HG03135 (cell line): Measurements from ENCODE around the gene NFIL3.
"Not testable (repeated sequence)": the region's sequence is repeated elsewhere in the genome, so short reads cannot be mapped to it uniquely, and the experiment has no call there.

Experiments
- ATAC-seq: cut with Tn5 transposase; IDR thresholded peaks from one replicate; pipeline ENCODE4 v1.9.1; 2021; ENCODE audit warnings: mild to moderate bottlenecking, moderate library complexity; ENCODE audit not compliant: unreplicated experiment

NFIL3 gene

GRCh38 chr9:91398926-91399325 is 24.7 kb downstream of the NFIL3 start:
- ATAC-seq: no peak

- peak; percentile 67 for ATAC-seq
These were observed 27.8 kb downstream of the NFIL3 start for GRCh38 chr9:91395553-91396471.

GRCh38 chr9:91395106-91395552 is 28.5 kb downstream of the NFIL3 start:
- no peak for ATAC-seq

GRCh38 chr9:91393826-91394225 is 29.8 kb downstream of the NFIL3 start:
- ATAC-seq: no peak

DNA sequence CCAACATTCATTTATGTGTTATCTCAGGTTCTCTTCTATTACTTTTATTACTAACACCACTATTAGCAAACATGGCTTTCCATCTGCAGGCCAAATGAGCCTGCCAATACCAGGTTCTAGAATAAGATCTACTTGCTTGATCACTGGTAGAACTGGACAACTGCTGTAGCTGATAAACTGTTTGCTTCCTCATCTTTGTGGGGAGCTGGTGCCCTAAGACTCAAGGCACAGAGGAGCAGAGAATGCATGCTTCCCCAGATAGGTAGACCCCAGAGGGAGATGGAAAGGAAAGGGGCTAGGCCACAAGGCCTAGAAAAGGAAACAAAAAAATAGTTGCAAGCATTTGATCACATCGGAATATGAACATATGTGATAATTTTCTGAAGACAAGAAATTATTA is 31.2 kb downstream of the NFIL3 start:
- ATAC-seq: no peak

- ATAC-seq: no peak
These were observed 31.8 kb downstream of the NFIL3 start for GRCh38 chr9:91391818-91392217.

DNA sequence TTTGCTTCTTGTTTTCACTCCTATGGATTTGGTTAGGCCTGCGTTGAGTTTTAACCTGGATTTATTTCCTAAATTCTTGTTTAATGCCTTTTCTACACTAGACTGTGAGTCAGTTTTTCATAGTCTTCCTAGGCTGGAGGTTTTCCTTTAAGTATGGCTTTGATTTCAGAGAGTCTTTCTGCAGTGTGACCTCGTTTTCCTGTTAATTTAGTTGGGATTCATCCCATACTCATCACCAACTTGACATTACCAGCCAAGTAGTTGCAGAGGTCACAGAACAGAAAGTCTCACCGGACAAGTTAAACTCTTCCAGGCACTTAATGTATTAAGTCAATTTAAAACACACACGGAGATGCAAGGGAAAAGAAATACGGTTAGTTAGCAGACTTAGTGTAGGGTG is 32.2 kb downstream of the NFIL3 start:
- ATAC-seq: no peak

DNA sequence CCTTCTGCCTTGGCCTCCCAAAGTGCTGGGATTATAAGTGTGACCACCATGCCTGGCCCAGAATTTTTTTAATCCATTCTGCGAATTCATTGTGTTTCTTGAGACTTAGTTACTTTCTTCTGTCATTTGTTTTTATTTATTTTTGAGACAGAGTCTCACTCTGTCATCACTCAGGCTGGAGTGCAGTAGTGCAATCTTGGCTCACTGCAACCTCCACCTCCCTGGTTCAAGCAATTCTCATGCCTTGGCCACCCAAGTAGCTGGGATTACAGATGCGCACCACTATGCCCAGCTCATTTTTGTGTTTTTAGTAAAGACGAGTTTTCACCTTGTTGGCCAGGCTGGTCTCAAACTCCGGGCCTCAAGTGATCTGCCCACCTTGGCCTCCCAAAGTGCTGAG is 33.9 kb downstream of the NFIL3 start:
- not testable (repeated sequence) for ATAC-seq

GRCh38 chr9:91386765-91387164 is 36.9 kb downstream of the NFIL3 start:
- ATAC-seq: no peak

GRCh38 chr9:91384954-91385353 is 38.7 kb downstream of the NFIL3 start:
- ATAC-seq: no peak

- ATAC-seq: no peak
These were observed 40.1 kb downstream of the NFIL3 start for GRCh38 chr9:91383577-91383976.

DNA sequence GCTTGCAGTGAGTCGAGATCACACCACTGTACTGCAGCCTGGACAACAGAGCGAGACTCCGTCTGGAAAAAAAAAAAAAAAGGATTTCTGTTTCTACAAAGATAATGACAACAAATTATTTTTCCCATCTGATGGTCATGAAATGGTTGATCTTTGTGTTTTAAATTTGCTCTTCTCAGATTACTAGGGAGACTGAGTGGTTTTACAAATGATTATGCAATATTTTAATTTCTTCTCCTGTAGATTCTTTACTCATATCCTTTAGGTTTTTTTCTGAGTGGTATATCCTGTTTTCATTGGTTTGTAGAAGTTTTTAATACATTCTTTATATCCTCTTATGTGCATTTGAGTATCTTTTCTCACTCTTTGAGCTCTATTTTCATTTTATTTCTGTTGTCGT is 41.3 kb downstream of the NFIL3 start:
- no peak for ATAC-seq

DNA sequence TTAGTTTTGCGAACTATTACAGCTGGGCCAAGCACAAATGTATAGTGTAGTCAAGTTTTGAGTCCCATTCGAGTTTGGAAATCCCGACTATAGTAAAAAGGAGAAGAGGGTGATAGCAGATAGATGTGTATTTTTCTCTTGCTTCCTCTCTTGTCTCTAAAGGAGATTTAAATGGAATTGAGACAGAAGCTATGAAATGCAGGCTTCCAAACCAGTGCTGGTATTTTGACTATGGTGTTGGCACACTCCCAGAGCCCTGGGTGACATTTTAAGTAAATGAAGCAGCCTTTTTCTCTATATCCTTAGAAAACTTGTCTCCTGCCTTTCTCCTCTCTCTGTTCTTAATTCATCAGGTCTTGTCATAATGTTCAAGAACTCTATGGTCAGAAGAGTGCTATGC is 44.2 kb downstream of the NFIL3 start:
- ATAC-seq: no peak

DNA sequence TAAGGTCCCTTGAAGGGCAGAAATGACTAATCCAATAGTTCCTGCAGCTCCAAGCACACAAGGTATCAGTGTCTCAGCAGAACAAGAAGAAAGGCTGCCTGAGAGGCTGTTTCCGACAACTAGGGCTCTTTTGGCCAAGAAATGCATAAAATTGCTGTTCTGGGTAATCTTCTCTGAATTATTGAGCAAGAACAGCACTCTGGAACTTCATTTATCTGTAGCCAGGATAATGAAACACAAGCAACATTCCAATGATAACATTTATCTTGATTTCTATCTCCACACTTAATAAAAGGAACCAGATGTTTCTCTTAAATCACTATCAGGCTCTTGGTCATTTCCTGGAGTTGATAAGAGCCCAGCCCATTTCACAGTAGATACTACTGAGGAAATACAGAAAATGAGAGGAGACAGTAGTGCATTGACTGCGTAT is 44.9 kb downstream of the NFIL3 start:
- no peak for ATAC-seq

- ATAC-seq: not testable (repeated sequence)
These were observed 45.6 kb downstream of the NFIL3 start for GRCh38 chr9:91378054-91378453.

DNA sequence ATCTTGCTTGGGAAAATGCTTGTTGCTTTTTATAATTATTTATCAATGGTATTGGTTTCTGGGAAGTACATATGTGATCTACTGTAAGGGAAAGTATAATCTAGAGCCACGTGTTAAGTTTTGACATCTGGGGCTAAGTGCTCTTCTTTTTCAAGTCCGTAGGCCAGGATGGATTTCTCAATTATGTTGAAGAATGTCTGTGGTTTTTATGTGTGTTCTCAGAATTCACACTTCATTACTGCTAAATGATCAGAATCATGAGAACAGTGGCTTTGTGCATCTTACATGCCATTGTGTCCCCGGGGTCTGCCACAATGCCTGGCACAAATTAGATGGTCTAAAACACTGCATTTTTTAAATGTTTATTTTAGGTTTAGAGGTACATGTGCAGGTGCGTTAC is 47.4 kb downstream of the NFIL3 start:
- no peak for ATAC-seq

DNA sequence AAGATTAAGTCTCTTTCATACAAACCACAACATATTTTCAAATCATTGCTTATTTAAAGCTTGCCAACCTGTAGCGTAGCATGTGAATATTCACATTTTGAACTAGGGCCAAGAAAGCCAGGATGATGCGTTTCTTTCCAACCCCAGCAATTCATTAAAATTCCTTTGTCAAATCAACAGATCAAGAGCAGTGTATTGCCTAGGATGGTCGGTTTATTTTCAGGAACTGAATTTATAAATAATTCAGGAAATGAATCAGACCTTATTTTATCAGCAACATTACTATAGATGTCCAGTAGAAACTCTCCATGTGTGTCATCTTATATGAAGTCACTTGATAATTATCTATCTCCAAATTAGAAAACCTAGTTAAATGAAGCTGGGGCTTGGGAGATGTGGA is 48.7 kb downstream of the NFIL3 start:
- no peak for ATAC-seq

DNA sequence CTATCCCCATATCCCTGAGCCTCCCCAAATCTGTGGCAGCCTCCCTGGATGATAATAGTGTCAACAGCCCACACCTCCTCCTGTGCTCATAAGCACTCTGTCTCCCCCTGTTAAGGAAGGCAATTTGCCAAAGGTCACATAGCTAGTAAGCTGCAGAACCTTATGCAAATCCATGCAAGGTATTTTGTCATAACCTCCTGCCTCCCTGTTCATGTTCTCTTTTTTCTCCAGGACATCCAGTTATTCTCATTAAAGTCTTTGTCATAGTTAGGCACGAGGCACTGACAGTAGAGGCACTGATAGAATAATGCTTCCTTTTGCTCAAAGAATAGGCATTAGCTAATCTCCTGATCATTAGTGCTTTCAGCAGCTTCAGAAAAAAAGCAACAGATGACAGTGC is 51.7 kb downstream of the NFIL3 start:
- no peak for ATAC-seq

DNA sequence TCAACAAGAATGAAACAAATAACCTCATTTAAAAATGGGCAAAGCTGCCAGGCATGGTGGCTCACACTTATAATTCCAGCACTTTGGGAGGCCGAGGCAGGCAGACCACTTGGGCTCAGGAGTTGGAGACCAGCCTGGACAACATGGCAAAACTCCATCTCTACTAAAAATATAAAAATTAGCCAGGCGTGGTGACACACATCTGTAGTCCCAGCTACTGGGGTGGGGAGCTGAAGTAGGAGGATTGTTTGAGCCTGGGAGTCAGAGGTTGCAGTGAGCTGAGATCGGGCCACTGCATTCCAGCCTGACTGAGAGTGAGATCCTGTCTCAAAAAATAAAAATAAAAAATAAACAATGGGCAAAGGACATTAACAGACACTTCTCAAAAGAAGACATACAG is 53.6 kb downstream of the NFIL3 start:
- ATAC-seq: not testable (repeated sequence)

DNA sequence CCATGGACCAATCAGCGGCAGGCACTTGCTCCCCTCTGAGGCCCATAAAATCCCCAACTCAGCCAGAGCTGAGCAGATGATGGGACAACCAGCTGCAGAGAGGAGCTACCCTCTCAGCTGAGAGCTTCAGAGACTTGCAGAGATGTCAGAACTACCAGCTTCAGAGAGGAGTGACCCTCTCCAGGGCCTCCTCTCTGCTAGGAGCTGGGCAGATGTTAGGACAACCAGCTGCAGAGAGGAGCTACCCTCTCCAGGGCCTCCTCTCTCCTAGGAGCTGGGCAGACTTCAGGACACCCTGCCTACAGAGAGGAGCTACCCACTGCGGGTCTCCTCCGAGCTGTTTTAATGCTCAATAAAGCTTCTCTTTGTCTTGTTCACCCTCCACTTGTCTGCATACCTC is 58.9 kb downstream of the NFIL3 start:
- ATAC-seq: no peak

DNA sequence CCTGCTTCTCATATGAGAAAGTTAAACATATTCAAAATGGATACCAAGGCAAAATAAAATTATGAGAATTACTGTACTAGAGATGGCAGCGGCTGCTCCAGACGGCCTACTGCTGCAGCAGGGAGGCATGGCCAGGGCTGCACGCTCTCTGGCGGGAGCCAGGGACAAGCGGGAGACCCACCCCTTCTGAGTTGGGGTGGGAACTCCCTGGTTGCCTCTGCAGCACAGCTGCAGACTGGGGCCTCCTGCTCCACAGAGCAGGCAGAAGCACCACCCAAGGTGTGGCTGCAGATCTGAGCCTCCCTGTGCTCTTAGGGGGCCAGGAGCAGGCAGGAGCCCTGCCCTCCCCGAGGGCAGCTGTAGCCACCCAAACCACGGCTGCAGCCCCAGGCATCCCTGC is 59.6 kb downstream of the NFIL3 start:
- no peak for ATAC-seq

DNA sequence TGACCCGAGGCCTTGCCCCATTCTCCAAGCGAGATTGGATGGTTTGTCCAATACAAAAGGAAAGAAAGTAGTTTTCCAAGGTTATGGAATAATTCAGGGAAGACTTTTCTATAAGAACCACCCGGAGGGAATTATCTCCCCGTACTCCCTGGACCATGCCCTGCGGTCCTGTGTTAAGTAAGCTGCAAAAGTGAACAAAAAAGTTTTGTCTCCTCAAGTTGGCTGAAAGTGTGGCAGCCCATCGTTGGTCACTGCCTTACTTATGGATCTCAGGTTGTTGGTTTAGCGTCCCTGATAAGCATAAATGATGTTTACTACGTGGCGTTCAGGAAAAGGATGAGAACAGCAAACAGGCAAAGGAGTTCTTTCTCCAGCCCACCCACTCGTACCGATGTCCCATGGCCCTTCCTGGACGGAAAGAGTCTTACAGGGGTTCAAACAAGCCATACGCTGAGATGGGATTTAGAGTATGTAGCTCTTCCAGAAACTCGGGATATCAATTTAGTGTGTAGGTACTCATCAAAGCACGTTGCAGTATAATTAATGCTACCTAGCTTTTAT is 61.5 kb downstream of the NFIL3 start:
- no peak for ATAC-seq
